ENCODE measurements around the gene HOXC6. TPM values are rescaled to one million over a fixed set of nuclear protein-coding genes. Genes with fewer than 3 reads are reported as not detected.

HOXC6 gene
- total and polyA plus RNA-seq, 9 of the 15 experiments (the other 6 are each of a cell fraction or from before 2014, with no cell fraction given), result 0.06 to 4.0 (median 1.4) TPM

DNA sequence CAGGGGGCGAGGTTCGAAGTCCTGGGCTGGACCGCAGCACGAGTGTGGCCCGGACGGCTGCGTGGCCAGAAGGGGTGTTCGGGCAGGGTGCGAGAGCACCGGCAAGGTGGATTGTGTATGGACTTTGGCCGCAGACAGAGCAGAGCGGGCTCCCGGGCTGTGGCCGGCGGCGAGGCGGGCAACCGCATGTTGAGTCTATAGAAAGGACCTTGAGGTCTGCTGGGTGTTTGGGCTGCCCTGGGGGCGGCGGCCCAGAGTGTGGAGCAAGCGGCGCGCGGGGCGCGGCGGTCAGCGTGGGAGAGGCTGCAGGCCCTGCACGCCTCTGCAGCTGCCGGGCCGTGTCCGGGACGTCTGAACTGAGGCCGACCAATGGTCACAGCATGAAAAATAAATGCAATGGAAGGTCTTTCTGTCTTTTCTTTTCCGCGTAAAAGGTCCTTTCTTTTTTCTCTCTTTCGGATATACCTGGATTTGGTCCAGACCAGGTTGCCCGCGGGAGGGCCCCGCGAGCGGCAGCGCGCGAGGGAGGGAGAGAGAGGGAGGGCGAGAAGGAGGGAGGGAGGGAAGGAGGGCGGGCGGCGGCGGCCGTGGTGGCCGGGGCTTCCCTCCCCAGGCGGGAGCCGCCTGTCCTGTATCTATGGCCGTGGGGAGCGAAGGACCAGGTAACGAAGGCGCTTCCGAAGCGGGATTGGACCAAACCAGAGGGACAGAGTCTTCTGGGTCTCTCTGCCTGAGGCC lies 33.8 kb upstream of the HOXC6 start (continued):
- TF ChIP-seq DLX4 (CRISPR knock-in tag; IDR thresholded peaks at IDR 0.05) (no peak), ARID4B (CRISPR knock-in tag; IDR thresholded peaks at IDR 0.05) (0 out of 2 replicates have a peak, but pooled peaks have one; percentile 9), ID3 (CRISPR knock-in tag; IDR thresholded peaks at IDR 0.05) (no peak), ID3 (tag; IDR thresholded peaks at IDR 0.05) (no peak), CC2D1A (IDR thresholded peaks at IDR 0.05) (no peak), SRSF9 (IDR thresholded peaks at IDR 0.05; ENCODE audit: borderline replicate concordance, low read depth, low read length) (no peak), MIER1 (IDR thresholded peaks at IDR 0.05; ENCODE audit: low read depth) (no peak), ETV6 (IDR thresholded peaks at IDR 0.05; ENCODE audit: borderline replicate concordance in 1 of 2, low read depth in 2 of 2, low read length in 1 of 2) (no peak), ETV6 (CRISPR knock-in tag; IDR thresholded peaks at IDR 0.05; ENCODE audit: borderline replicate concordance) (no peak), NR1H2 (CRISPR knock-in tag; IDR thresholded peaks at IDR 0.05) (0 out of 2 replicates have a peak, but pooled peaks have one; percentile 20), ZNF165 (CRISPR knock-in tag; IDR thresholded peaks at IDR 0.05; ENCODE audit: borderline replicate concordance) (no peak), SLC30A9 (CRISPR knock-in tag; IDR thresholded peaks at IDR 0.05) (no peak)
- TF ChIP-seq, protein P1, sequence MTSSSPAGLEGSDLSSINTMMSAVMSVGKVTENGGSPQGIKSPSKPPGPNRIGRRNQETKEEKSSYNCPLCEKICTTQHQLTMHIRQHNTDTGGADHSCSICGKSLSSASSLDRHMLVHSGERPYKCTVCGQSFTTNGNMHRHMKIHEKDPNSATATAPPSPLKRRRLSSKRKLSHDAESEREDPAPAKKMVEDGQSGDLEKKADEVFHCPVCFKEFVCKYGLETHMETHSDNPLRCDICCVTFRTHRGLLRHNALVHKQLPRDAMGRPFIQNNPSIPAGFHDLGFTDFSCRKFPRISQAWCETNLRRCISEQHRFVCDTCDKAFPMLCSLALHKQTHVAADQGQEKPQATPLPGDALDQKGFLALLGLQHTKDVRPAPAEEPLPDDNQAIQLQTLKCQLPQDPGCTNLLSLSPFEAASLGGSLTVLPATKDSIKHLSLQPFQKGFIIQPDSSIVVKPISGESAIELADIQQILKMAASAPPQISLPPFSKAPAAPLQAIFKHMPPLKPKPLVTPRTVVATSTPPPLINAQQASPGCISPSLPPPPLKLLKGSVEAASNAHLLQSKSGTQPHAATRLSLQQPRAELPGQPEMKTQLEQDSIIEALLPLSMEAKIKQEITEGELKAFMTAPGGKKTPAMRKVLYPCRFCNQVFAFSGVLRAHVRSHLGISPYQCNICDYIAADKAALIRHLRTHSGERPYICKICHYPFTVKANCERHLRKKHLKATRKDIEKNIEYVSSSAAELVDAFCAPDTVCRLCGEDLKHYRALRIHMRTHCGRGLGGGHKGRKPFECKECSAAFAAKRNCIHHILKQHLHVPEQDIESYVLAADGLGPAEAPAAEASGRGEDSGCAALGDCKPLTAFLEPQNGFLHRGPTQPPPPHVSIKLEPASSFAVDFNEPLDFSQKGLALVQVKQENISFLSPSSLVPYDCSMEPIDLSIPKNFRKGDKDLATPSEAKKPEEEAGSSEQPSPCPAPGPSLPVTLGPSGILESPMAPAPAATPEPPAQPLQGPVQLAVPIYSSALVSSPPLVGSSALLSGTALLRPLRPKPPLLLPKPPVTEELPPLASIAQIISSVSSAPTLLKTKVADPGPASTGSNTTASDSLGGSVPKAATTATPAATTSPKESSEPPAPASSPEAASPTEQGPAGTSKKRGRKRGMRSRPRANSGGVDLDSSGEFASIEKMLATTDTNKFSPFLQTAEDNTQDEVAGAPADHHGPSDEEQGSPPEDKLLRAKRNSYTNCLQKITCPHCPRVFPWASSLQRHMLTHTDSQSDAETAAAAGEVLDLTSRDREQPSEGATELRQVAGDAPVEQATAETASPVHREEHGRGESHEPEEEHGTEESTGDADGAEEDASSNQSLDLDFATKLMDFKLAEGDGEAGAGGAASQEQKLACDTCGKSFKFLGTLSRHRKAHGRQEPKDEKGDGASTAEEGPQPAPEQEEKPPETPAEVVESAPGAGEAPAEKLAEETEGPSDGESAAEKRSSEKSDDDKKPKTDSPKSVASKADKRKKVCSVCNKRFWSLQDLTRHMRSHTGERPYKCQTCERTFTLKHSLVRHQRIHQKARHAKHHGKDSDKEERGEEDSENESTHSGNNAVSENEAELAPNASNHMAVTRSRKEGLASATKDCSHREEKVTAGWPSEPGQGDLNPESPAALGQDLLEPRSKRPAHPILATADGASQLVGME (CRISPR knock-in tag; IDR thresholded peaks at IDR 0.05), result no peak
